ENCODE data around the gene CMYA5.
"Not testable (repeated sequence)": the region's sequence is repeated elsewhere in the genome, so short reads cannot be mapped to it uniquely, and the experiment has no call there.

The CMYA5 gene

DNA sequence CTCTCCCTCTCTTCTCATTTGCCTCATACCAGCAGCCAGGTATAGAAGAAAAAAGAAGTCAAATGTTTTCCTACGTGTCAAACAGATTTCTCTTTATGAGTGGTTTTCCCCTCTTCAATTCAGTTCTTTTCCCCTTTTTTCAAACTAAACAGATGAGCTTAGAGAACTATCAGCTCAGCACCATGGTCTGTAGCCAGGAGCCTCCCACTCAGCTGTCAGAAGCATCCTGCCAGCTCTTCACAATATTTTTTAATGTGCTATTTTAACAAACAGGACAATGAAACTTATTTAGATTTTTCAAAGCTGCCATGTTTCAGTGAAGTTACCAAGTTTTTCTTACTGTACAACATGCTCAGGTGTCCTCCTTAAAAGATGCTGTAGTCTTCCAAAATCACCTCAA, 63.5 kb downstream of the CMYA5 start:
- no peak for DNase-seq

GRCh38 chr5:79753877-79754645, 64.4 kb downstream of the CMYA5 start:
- DNase-seq, result no peak

DNA sequence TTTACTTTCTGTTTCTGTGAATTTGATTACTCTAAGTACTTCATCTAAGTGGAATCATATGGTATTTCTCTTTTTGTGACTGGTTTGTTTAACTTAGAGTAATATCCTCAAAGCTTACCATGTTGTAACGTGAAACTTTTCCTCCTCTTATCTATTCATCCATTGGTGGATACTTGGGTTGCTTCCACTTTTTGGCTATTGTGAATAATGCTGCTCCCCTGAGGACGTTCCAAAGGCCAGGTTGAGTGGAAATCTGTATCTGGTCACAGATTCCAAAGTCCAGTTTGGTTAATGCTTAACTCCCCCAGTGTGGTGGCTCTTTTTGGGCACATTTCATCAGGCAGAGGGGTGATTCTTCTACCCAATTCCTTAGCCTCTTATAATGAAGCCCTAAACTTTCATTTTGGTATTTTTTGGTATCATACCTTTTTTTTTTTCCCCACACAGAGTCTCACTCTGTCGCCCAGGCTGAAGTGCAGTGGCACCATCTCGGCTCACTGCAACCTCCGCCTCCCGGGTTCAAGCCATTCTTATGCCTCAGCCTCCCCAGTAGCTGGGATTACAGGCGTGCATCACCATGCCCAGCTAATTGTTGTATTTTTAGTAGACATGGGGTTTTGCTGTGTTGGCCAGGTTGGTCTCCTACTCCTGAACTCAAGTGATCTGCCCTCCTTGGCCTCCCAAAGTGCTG, 65.4 kb downstream of the CMYA5 start:
- no peak for DNase-seq

DNA sequence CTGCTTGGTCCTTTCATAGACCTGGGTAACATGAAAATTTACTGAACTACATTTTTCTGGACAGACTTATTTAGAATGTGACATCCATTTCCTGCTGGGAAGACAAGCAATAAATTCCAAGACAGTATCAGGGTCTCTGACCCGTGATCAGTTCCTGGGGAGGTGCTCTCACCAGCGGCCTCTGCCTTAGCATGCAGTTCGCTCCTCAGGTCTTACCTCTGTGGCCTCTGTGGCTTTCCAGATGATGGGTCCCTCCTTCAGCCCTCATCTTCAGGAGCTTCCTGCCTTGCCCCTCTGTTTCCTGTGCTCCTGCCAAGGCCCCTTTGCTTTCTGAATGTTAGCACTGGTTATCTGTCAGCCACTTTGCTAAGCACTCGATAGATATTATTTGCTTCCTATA, 66.4 kb downstream of the CMYA5 start:
- DNase-seq, result no peak

DNA sequence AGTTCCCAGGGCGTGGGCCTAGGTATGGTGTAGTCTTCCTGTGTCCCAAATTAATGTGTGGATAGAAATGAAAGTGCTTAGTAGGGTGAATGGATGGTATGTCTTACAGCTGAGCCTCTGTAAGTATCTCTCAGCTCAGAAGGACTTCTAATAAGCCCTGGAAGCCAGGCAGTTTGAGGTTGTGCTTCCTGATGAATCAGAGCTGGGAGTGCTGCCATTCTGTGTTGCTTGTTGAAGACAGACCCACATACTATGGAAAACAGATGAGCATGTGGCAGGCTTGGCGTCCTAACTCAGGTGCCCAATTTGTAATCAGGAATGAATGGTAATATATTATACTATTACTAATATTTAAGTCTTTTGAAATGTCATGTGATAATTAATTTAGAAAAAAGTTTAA, 69.8 kb downstream of the CMYA5 start:
- DNase-seq, result no peak

DNA sequence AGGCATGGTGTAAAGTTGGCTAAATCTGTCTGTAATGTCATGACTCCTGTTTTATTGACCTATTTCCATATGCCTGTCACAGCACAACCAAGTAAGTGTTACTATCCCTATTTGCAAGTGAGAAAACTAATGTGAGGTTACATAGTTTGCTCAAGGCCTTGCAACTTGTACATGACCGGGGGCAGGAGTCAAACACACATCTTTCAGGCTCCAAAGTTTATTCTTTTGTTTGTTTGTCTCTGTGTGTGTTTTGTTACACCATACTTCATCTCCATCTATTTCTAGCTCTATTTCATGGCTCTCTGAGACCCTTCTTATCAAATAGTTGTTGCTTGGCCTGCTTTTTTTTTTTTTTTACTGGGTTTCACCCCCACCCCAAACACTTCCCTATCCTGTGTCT, 70.2 kb downstream of the CMYA5 start:
- DNase-seq, result no peak

GRCh38 chr5:79762929-79763328, 73.3 kb downstream of the CMYA5 start:
- no peak for DNase-seq

- not testable (repeated sequence) for DNase-seq
Measured at GRCh38 chr5:79764147-79764546, 74.5 kb downstream of the CMYA5 start.

DNA sequence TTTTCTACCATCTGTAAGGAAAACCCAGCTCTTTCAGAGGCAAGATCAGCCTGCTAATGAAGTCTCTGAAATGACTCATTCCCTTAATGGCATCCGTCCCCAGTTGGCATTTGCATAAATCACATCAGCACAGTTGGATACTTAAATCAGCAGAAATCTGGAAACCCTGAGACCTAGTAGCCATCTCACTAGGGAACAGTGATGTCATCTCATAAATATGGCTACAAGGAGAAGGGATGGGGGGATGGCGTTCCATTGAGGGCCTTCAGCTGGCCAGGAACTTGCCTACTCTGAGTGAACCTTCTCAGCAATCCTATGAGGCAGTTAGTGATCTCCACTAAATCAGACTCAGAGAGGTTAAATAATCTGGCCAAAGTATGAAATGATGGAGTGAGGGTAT, 81.8 kb downstream of the CMYA5 start:
- DNase-seq, result no peak

DNA sequence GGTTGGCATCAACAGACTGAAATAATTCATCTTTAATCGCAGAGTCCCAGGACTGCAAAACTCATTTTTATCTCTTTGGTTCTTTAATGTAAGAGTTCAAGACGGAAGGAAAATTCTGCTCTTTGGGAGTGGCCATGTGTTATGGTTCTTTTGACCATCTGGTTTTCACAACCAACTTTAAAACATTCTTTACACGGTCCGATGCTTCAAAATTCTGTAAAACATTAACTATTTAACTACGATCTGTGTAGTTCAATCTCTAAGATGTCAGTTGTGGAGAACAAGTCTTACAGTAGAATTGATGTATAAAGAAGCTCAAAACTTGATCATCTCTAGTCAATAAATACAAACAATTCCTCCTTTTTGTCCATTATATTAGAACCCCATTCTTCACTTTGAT, 83.0 kb downstream of the CMYA5 start:
- DNase-seq, result no peak

- no peak for DNase-seq
Measured at GRCh38 chr5:79773612-79774011, 84.0 kb downstream of the CMYA5 start.

DNA sequence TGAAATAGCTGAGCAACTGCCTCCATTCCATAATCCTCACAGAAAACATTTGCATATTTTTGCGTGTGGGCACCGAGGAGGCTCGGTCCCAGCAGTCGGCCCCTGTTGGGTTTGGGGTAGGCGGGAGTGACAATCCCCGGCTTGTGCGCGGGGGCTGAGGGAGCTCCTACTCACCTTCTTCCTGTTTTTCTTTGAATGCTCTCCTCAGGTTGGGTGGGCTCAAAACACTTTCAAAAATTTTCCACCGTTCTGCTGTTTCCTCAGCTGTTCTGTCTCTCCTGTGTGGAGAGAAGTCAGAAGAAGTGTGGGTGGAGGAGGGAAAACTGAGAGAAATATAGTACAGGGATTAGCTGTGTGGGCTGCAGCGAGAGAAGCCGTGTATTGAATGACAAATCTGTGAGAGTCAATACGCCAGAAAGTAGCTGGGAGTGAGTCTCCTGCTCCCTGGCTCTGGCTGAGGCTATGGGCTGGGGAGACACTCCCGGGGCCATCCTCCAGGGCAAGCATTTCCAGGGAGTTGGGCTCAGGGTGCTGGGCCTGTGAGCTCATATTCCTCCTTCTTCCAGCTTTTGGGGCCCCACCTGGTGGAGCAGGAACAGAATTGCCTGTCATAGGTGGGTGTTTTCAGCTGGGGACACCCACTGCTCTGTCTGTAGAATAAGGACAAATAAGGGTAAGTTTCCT, 84.7 kb downstream of the CMYA5 start:
- DNase-seq, result peak; percentile 13

GRCh38 chr5:79774855-79775237, 85.2 kb downstream of the CMYA5 start:
- DNase-seq, result no peak

DNA sequence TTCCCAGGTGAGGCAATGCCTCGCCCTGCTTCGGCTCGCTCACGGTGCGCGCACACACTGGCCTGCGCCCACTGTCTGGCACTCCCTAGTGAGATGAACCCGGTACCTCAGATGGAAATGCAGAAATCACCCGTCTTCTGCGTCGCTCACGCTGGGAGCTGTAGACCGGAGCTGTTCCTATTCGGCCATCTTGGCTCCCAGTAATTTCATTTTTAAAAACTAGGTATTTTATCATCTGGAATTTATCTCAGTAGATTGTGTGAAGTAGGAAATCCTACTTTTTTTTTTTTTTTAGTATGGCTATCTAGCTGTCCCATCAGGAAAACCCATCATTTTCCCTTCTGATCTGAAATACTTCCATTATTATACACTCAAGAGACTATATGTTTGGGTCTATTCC, 95.1 kb downstream of the CMYA5 start:
- DNase-seq, result not testable (repeated sequence)

GRCh38 chr5:79785983-79786382, 96.3 kb downstream of the CMYA5 start:
- DNase-seq, result no peak

DNA sequence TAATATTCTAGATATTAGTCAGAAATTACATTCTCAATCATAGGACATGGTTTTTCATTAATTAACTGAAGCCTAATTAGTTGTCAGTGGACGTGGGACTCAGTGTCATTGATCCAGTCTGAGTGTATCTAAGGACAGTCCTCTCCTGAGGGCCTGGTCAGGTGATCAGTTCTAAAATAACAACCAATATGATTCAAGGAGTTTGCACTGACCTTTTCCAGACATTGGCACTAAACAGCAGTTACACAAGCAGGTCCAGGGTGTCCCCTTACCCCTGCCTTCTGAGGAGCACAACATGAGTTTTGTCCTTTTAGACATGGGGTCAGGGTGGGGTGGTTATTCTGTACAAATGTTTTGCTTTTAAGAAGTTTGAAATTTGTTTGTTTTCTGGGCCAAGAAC, 97.8 kb downstream of the CMYA5 start:
- no peak for DNase-seq

DNA sequence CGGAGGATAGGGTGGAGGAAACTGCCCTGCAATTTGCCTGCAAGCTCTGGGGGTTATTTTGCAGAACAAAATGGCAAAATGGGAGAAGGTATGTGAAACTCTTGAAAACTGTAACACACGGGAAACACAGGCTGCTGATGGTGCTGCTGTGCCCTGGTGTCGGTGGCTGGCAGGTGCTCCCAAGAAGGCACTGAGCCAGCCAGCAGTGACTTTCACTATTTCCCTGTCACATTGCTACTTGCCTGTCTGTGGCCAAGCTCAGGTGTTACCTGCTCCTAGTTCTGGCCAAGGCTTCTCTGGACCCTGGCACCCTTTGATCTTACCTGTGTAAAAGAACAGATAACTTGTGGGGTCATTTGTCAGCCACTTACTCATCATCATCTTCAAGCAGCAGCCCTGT, 102.2 kb downstream of the CMYA5 start:
- DNase-seq, result no peak

GRCh38 chr5:79792463-79792862, 102.8 kb downstream of the CMYA5 start:
- DNase-seq, result no peak

GRCh38 chr5:79793304-79793703, 103.7 kb downstream of the CMYA5 start:
- no peak for DNase-seq

DNA sequence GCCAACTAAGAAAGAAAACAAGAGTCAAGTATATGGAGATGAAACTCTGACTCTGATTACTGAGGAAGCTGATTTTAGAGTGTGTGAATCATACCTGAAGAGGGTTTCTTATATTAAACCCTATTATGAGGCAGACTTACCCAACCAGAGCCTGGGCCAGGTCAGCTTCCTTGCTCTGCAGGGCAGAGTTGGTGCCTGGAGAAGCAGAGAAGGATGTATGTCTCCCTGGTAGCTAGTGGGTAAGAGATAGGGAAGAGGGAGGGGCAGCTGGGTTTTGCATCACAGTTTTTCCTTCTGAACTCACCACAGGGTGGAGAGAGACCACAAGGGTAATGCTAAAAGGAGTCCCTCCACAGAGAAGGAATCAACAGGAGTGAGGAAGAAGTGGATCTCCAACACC, 104.1 kb downstream of the CMYA5 start:
- DNase-seq, result no peak

GRCh38 chr5:79794347-79794746, 104.7 kb downstream of the CMYA5 start:
- no peak for DNase-seq

DNA sequence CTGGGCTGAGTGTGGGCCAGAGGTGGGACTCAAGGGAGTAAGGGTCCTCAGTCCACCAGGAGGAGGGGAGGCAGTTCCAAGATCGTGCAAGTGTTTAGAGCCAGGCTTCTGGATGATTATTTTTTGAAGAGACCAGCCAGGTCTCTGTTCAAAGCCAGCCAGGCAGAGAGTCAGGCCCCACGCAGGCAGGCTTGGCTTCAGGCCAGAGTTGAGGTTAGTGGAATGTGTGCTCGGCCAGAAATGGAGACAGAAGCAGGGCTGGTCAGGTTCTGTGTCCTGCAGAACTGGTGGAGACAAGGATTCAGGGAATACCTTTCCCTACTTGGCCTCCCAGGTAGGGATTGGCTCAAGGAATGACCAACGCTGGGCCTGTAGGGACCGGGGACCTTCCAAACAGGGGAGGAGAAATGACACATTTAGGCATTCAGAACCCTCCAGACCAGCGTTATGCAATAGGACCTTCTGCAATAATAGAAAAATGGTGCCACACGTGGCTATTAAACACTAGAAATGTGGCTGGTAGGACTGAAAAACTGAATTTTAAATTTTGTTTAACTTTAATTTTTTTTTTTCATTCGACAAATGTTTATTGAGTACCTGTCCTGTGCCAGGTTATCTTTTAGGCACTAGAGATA, 106.2 kb downstream of the CMYA5 start:
- no peak for DNase-seq

GRCh38 chr5:79798893-79799590, 109.4 kb downstream of the CMYA5 start:
- no peak for DNase-seq
